GM06990 (cell line): ENCODE measurements around the gene PHF23.

ENCODE experiments used
- DNase-seq: peaks from one replicate; pipeline ENCODE4 v3.0.0-alpha.2; 2011; ENCODE audit not compliant: insufficient read length; ENCODE audit errors: extremely low read depth
- H3K27me3 ChIP-seq: replicated peaks from 2 replicates; pipeline ENCODE4 v1.6.0; 2011; ENCODE audit warnings: low read length; ENCODE audit not compliant: control insufficient read depth, insufficient read depth
- H3K36me3 ChIP-seq: 2 replicates; pipeline ENCODE4 v1.5.1; 2011; ENCODE audit warnings: low read length; ENCODE audit not compliant: control insufficient read depth, insufficient read depth
- H3K4me3 ChIP-seq: replicated peaks from 2 replicates; pipeline ENCODE4 v1.5.1; 2011; ENCODE audit warnings: low read depth, mild to moderate bottlenecking, control low read depth, low read length
- TF ChIP-seq, protein P1 (sequence below): IDR thresholded peaks from 2 replicates; pipeline ENCODE4 v1.5.1; 2011; ENCODE audit warnings: low read length, control low read depth, mild to moderate bottlenecking, inconsistent platforms; ENCODE audit not compliant: insufficient read depth, poor library complexity, severe bottlenecking

Gene PHF23

GRCh38 chr17:7218758-7219157 lies 20.5 kb downstream of the PHF23 start:
- H3K4me3 ChIP-seq = no peak overlapping the region
- no peak for DNase-seq
- TF ChIP-seq, protein P1, sequence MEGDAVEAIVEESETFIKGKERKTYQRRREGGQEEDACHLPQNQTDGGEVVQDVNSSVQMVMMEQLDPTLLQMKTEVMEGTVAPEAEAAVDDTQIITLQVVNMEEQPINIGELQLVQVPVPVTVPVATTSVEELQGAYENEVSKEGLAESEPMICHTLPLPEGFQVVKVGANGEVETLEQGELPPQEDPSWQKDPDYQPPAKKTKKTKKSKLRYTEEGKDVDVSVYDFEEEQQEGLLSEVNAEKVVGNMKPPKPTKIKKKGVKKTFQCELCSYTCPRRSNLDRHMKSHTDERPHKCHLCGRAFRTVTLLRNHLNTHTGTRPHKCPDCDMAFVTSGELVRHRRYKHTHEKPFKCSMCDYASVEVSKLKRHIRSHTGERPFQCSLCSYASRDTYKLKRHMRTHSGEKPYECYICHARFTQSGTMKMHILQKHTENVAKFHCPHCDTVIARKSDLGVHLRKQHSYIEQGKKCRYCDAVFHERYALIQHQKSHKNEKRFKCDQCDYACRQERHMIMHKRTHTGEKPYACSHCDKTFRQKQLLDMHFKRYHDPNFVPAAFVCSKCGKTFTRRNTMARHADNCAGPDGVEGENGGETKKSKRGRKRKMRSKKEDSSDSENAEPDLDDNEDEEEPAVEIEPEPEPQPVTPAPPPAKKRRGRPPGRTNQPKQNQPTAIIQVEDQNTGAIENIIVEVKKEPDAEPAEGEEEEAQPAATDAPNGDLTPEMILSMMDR = no peak
- peaks cover 11% of the 10 kb centered on the region for H3K36me3 ChIP-seq
- H3K27me3 ChIP-seq = no peaks in the 10 kb centered on the region

DNA sequence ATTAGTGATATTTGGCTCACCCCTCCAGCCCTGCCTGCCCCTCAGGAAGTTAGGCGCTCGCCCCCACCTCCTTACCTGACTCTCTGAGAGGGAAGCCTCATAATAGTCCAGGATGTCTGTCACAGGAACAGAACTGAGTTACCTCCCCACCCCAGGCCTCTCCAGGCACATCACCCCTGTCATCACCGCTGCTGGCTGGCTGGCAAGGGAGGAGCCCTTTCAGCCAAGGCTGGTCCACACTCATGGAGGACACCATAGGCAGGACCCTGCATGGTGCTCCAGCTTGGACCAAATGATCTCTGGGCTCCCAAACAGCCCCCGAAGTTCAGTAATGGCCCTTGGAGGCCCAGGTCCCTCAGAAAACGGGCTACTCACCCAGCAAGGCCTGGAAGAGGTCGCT lies 21.1 kb downstream of the PHF23 start:
- TF ChIP-seq, protein P1 = no peak
- no peaks in the 10 kb centered on the region for H3K27me3 ChIP-seq
- peaks cover 5% of the 10 kb centered on the region for H3K36me3 ChIP-seq
- no peak overlapping the region for H3K4me3 ChIP-seq
- DNase-seq = no peak

GRCh38 chr17:7217113-7217987 lies 21.9 kb downstream of the PHF23 start:
- DNase-seq = no peak
- peaks cover 1% of the 10 kb centered on the region; the same call in 1 of the 2 replicates for H3K36me3 ChIP-seq
- TF ChIP-seq, protein P1 = no peak
- no peak overlapping the region; the same call in none of the 2 replicates for H3K4me3 ChIP-seq
- H3K27me3 ChIP-seq = no peaks in the 10 kb centered on the region

- Histone ChIP-seq H3K4me3 (no peak overlapping the region), H3K36me3 (no peaks in the 10 kb centered on the region), H3K27me3 (no peaks in the 10 kb centered on the region)
- TF ChIP-seq, protein P1 = no peak
- no peak for DNase-seq
These were observed 22.8 kb downstream of the PHF23 start for GRCh38 chr17:7216242-7217112.

GRCh38 chr17:7215652-7216180 lies 23.5 kb downstream of the PHF23 start:
- no peak for DNase-seq
- no peaks in the 10 kb centered on the region for H3K27me3 ChIP-seq
- no peak overlapping the region for H3K4me3 ChIP-seq
- no peaks in the 10 kb centered on the region for H3K36me3 ChIP-seq
- TF ChIP-seq, protein P1 = no peak
